Neural progenitor cell (in vitro differentiated cells): ENCODE results near the gene UNK. TPM values are rescaled to one million over a fixed set of nuclear protein-coding genes. Genes with fewer than 3 reads are reported as not detected.
A peak's percentile ranks its signal among the peaks of the same experiment; 100 is the strongest.
"Not testable (repeated sequence)": the region's sequence is repeated elsewhere in the genome, so short reads cannot be mapped to it uniquely, and the experiment has no call there.

Experiments
- DNase-seq: peaks from one replicate; pipeline ENCODE4 v3.0.0-alpha.2; 2016; ENCODE audit warnings: low spot score
- H2AFZ ChIP-seq: fragments of 200-600 bp; sonication (generic); replicated peaks from 2 replicates; pipeline ENCODE4 v1.6.1; 2016; ENCODE audit warnings: antibody characterized with exemption
- H3F3A ChIP-seq: fragments of 200-600 bp; sonication (generic); 2 replicates; pipeline ENCODE4 v1.6.1; 2016; ENCODE audit warnings: antibody characterized with exemption, low read depth
- H3K27ac ChIP-seq: fragments of 200-600 bp; sonication (generic); 2 replicates; pipeline ENCODE4 v1.5.1; 2016; ENCODE audit warnings: mild to moderate bottlenecking
- H3K27me3 ChIP-seq: fragments of 200-600 bp; sonication (generic); 2 replicates; pipeline ENCODE4 v1.6.1; 2016; ENCODE audit warnings: mild to moderate bottlenecking, moderate library complexity
- H3K36me3 ChIP-seq: fragments of 200-600 bp; sonication (generic); 2 replicates; pipeline ENCODE4 v1.5.1; 2016
- H3K4me1 ChIP-seq: fragments of 200-600 bp; sonication (generic); 2 replicates; pipeline ENCODE4 v1.6.1; 2016; ENCODE audit warnings: mixed run types
- H3K4me2 ChIP-seq: fragments of 200-600 bp; sonication (generic); 2 replicates; pipeline ENCODE4 v1.6.1; 2016
- H3K4me3 ChIP-seq: fragments of 200-600 bp; sonication (generic); 2 replicates; pipeline ENCODE4 v1.5.1; 2016
- H3K79me2 ChIP-seq: fragments of 200-600 bp; sonication (generic); 2 replicates; pipeline ENCODE4 v1.6.1; 2016; ENCODE audit warnings: low read depth
- H3K9ac ChIP-seq: fragments of 200-600 bp; sonication (generic); 2 replicates; pipeline ENCODE4 v1.6.1; 2016
- H3K9me3 ChIP-seq: fragments of 200-600 bp; sonication (generic); 2 replicates; pipeline ENCODE4 v1.5.1; 2016; ENCODE audit warnings: low read depth
- H4K20me1 ChIP-seq: fragments of 200-600 bp; sonication (generic); 2 replicates; pipeline ENCODE4 v1.6.1; 2016; ENCODE audit warnings: low read depth
- H3K27ac Mint-ChIP-seq: 3 replicates; pipeline ENCODE4 v1.8.0; 2021; ENCODE audit warnings: mixed read lengths
- H3K27me3 Mint-ChIP-seq: 2 replicates; pipeline ENCODE4 v1.8.0; 2022; ENCODE audit warnings: low read depth, mild to moderate bottlenecking, inconsistent platforms, moderate library complexity, mixed read lengths; ENCODE audit not compliant: insufficient read depth
- H3K36me3 Mint-ChIP-seq: 3 replicates; pipeline ENCODE4 v1.8.0; 2021; ENCODE audit warnings: mixed read lengths
- H3K4me1 Mint-ChIP-seq: 3 replicates; pipeline ENCODE4 v1.8.0; 2021; ENCODE audit warnings: mixed read lengths
- H3K4me3 Mint-ChIP-seq: 3 replicates; pipeline ENCODE4 v1.8.0; 2021; ENCODE audit warnings: mild to moderate bottlenecking, moderate library complexity, mixed read lengths
- H3K9me3 Mint-ChIP-seq: 3 replicates; pipeline ENCODE4 v1.8.0; 2020; ENCODE audit warnings: mixed read lengths
- EZH2 ChIP-seq: fragments of 200-600 bp; sonication (generic); IDR thresholded peaks from 2 replicates; pipeline ENCODE4 v1.6.1; 2017; ENCODE audit warnings: antibody characterized with exemption, mild to moderate bottlenecking, moderate library complexity
- EZH2phosphoT487 ChIP-seq: fragments of 200-600 bp; sonication (generic); IDR thresholded peaks from 2 replicates; pipeline ENCODE4 v1.6.1; 2017; ENCODE audit warnings: antibody characterized with exemption
- total RNA-seq: library from RNA; depleted of rRNA; stranded (reverse); fragments of >200 nt; gene quantifications from 2 replicates; pipeline ENCODE4 v1.2.3, GENCODE V29; 2015; ENCODE audit warnings: low replicate concordance
- TF ChIP-seq, protein P1 (sequence below): fragments of 200-600 bp; sonication (generic); IDR thresholded peaks from 2 replicates; pipeline ENCODE4 v1.5.1; 2017; ENCODE audit warnings: antibody characterized with exemption, mild to moderate bottlenecking

UNK gene
- total RNA-seq, 1 donor from 2014 or later: 38.5 TPM

DNA sequence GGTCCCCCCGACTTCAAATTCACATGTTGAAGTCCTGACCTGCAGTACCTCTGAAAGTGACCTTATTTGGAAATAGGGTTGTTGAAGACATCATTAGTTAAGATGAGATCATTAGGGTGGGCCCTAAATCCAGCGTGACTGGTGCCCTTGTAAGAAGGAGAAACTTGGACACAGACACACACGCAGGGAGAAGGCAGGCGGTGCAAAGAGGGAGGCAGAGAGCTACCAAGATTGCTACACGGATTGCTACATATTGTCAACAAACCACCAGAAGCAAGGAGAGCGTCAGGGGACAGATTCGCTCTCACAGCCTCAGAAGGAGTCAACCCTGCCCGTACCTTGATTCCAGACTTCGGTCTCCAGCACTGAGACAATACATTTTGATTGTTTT, 77.3 kb downstream of the UNK start:
- Histone ChIP-seq H3F3A (peaks cover 8% of the 10 kb centered on the region), H4K20me1 (no peaks in the 10 kb centered on the region), H3K4me2 (no peak overlapping the region), H3K79me2 (no peaks in the 10 kb centered on the region), H3K27me3 (no peaks in the 10 kb centered on the region), H3K27ac (no peak overlapping the region), H3K9me3 (no peaks in the 10 kb centered on the region), H3K36me3 (no peaks in the 10 kb centered on the region), H3K4me1 (no peaks in the 10 kb centered on the region), H2AFZ (no peak overlapping the region), H3K4me3 (no peak overlapping the region), H3K9ac (no peak overlapping the region)
- TF ChIP-seq, protein P1, sequence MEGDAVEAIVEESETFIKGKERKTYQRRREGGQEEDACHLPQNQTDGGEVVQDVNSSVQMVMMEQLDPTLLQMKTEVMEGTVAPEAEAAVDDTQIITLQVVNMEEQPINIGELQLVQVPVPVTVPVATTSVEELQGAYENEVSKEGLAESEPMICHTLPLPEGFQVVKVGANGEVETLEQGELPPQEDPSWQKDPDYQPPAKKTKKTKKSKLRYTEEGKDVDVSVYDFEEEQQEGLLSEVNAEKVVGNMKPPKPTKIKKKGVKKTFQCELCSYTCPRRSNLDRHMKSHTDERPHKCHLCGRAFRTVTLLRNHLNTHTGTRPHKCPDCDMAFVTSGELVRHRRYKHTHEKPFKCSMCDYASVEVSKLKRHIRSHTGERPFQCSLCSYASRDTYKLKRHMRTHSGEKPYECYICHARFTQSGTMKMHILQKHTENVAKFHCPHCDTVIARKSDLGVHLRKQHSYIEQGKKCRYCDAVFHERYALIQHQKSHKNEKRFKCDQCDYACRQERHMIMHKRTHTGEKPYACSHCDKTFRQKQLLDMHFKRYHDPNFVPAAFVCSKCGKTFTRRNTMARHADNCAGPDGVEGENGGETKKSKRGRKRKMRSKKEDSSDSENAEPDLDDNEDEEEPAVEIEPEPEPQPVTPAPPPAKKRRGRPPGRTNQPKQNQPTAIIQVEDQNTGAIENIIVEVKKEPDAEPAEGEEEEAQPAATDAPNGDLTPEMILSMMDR: no peak
- no peak for TF ChIP-seq EZH2phosphoT487
- no peak overlapping the region for H3K4me3 Mint-ChIP-seq
- peaks cover 11% of the 10 kb centered on the region for H3K27me3 Mint-ChIP-seq
- no peaks in the 10 kb centered on the region for H3K9me3 Mint-ChIP-seq
- no peaks in the 10 kb centered on the region for H3K36me3 Mint-ChIP-seq
- DNase-seq: no peak
- peak overlapping the region; percentile 72 for H3K27ac Mint-ChIP-seq
- peaks cover 18% of the 10 kb centered on the region for H3K4me1 Mint-ChIP-seq

DNA sequence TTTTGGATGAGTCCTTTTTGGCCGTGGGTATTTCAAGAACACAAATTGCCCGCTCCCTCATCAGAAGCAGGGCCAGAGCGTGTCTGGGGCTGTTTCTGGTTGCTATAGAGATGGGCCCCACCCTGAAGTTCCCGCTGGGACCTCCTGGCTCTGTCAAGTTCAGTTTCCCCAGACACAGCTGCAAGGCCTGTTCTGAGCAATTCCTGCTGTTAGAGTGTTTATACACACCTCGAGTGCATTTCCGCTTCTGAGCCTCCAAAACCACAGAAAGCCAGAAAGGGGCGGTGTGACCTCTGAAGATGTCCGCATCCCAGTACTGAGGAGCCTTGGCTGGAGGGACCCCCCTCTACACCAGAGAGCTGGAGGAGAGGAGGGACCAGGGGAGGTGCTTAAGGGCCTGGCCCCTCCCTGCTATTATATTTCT, 79.9 kb downstream of the UNK start:
- Histone ChIP-seq H3K9ac (no peak overlapping the region), H3K36me3 (no peaks in the 10 kb centered on the region), H3K4me1 (no peaks in the 10 kb centered on the region), H3F3A (peaks cover 8% of the 10 kb centered on the region), H4K20me1 (no peaks in the 10 kb centered on the region), H3K27ac (no peak overlapping the region), H3K9me3 (no peaks in the 10 kb centered on the region), H3K4me2 (no peak overlapping the region), H3K4me3 (no peak overlapping the region), H3K79me2 (no peaks in the 10 kb centered on the region), H2AFZ (no peak overlapping the region), H3K27me3 (no peaks in the 10 kb centered on the region)
- Mint-ChIP-seq H3K36me3 (no peaks in the 10 kb centered on the region), H3K27ac (peak overlapping the region; percentile 57), H3K9me3 (no peaks in the 10 kb centered on the region), H3K4me1 (peaks cover 23% of the 10 kb centered on the region), H3K27me3 (peaks cover 8% of the 10 kb centered on the region), H3K4me3 (no peak overlapping the region)
- TF ChIP-seq EZH2phosphoT487 (no peak), EZH2 (no peak)
- TF ChIP-seq, protein P1: no peak
- peak; percentile 32 for DNase-seq

DNA sequence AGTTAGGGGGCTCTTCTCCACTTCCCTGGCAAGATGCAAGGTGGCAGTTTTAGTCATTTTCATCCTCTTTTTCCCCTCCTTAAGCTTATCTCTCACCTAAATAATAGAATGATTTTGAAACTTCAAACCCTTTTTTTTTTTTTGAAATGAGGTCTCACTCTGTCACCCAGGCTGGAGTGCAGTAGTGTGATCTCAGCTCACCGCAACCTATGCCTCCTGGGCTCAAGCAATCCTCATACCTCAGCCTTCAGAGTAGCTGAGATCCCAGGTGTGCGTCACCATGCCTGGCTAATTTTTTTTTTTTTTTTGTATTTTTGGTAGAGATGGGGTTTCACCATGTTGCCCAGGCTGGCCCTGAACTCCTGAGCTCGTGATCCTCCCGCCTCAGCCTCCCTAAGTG, 80.3 kb downstream of the UNK start:
- not testable (repeated sequence) for H3K9ac ChIP-seq, H3K4me2 ChIP-seq, H3K27ac ChIP-seq

DNA sequence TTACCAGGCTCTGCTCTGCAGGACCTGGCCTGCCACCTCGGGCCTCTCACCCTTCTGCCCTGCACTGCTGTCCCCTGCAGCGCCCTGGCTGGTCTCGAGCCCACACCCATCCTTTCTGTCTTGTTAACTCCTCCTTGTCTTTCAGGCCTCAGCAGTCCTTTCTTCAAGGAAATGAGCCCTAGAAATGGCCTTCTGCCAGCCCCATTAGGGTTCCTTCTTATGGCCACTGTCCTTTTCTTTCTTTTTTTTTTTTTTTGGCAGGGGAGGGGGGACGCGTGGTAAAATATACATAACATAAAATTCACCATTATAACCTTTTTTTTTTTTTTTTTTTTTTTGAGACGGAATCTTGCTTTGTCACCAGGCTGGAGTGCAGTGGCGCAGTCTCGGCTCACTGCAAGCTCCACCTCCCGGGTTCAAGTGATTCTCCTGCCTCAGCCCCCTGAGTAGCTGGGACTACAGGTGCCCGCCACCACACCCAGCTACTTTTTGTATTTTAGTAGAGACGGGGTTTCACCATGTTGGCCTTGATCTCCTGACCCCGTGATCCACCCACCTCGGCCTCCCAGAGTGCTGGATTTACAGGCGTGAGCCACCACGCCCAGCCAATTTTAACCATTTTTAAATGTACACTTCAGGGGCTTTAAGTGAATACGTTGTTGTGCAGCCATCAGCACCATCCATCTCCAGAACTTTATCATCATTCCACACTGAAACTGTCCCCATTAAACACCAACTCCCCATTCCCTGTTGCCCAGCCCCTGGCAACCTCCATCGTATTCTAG, 81.0 kb downstream of the UNK start:
- not testable (repeated sequence) for H3K79me2 ChIP-seq, H3K4me3 ChIP-seq, H3K27ac ChIP-seq, H3K4me1 ChIP-seq, H3K9me3 ChIP-seq, H3K36me3 Mint-ChIP-seq, H4K20me1 ChIP-seq, H3K27me3 Mint-ChIP-seq, H3K36me3 ChIP-seq, H3K9me3 Mint-ChIP-seq, H3K27me3 ChIP-seq, H3F3A ChIP-seq, H3K9ac ChIP-seq, DNase-seq, H3K4me3 Mint-ChIP-seq, H3K4me2 ChIP-seq
- Mint-ChIP-seq H3K27ac (peak overlapping the region; percentile 25), H3K4me1 (peaks cover 34% of the 10 kb centered on the region)
- peak overlapping the region; percentile 73 for H2AFZ ChIP-seq

More for the DNA sequence above, 80.3 kb downstream of the UNK start:
- H3K4me1 Mint-ChIP-seq: peaks cover 27% of the 10 kb centered on the region
- H3K27me3 ChIP-seq, H3K4me3 Mint-ChIP-seq, H3K27me3 Mint-ChIP-seq, H3F3A ChIP-seq, H4K20me1 ChIP-seq, DNase-seq, H3K36me3 ChIP-seq, H3K4me1 ChIP-seq, H3K9me3 ChIP-seq, H3K9me3 Mint-ChIP-seq, H3K36me3 Mint-ChIP-seq, H3K4me3 ChIP-seq, H3K79me2 ChIP-seq: not testable (repeated sequence)
- peak overlapping the region; percentile 57 for H3K27ac Mint-ChIP-seq
- peak overlapping the region; percentile 73 for H2AFZ ChIP-seq

DNA sequence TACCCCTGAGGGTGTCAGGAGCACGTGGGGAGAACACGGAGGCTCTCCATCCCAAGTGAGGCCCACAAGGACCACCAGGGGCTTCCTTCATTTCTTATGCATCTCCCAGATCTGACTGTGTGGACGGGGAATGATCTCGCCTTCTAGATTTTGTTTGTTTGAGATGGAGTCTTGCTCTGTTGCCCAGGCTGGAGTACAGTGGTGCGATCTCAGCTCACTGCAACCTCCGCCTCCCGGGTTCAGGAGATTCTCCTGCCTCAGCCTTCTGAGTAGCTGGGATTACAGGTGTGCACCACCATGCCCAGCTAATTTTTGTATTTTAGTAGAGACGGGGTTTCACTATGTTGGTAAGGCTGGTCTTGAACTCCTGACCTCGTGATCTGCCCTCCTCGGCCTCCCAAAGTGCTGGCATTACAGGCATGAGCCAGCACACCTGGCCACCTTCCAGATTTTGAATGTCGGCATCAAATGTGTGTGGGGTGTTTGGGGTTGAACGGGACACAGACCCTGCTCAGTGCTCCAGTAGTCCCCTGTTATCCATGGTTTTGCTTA, 84.2 kb downstream of the UNK start:
- not testable (repeated sequence) for H3F3A ChIP-seq, H3K9ac ChIP-seq, H2AFZ ChIP-seq, H3K4me1 ChIP-seq, H3K79me2 ChIP-seq, H3K27me3 ChIP-seq, H3K9me3 Mint-ChIP-seq, H3K4me2 ChIP-seq, H3K27me3 Mint-ChIP-seq, H3K27ac ChIP-seq, H4K20me1 ChIP-seq, DNase-seq, H3K9me3 ChIP-seq, H3K4me3 Mint-ChIP-seq, H3K36me3 Mint-ChIP-seq, H3K4me3 ChIP-seq, H3K36me3 ChIP-seq
- peak overlapping the region; percentile 94 for H3K27ac Mint-ChIP-seq
- H3K4me1 Mint-ChIP-seq: peaks cover 35% of the 10 kb centered on the region
